Transverse colon (tissue), 4 donors: ENCODE results near the gene RIC1. TPM values are rescaled to one million over a fixed set of nuclear protein-coding genes. Genes with fewer than 3 reads are reported as not detected.

Experiments
- DNase-seq: peaks from one replicate; pipeline ENCODE4 v3.0.0-alpha.2; 2019
- H3K27ac ChIP-seq, 4 donors: fragments of 200-600 bp; sonication (generic); 2 replicates each; pipeline ENCODE4 v1.5.1; 2016 to 2018; ENCODE audit warnings: inconsistent platforms in 4 of 4
- H3K27me3 ChIP-seq: fragments of 200-600 bp; sonication (generic); 2 replicates; pipeline ENCODE4 v1.5.1; 2017; ENCODE audit warnings: inconsistent platforms
- H3K36me3 ChIP-seq, 4 donors: fragments of 200-600 bp; sonication (generic); 2 replicates each; pipeline ENCODE4 v1.5.1; 2017 to 2019; ENCODE audit warnings: inconsistent platforms in 4 of 4
- H3K4me1 ChIP-seq, 4 donors: fragments of 200-600 bp; sonication (generic); 2 replicates each; pipeline ENCODE4 v1.5.1; 2017 to 2020; ENCODE audit warnings: inconsistent platforms in 4 of 4
- H3K4me3 ChIP-seq, 4 donors: fragments of 200-600 bp; sonication (generic); 1 replicate in 1 of 4; 2 replicates in 3 of 4; pipeline versions ENCODE4 v1.5.1 to v1.6.1; 2017 to 2019; ENCODE audit warnings: inconsistent platforms in 4 of 4
- H3K9me3 ChIP-seq, 2 donors: fragments of 200-600 bp; sonication (generic); 2 replicates each; pipeline ENCODE4 v1.5.1; 2017 to 2019; ENCODE audit warnings: inconsistent platforms in 2 of 2
- CTCF ChIP-seq, 5 experiments: fragments of 200-600 bp in 3 of 5; fragments of 450-650 bp in 2 of 5; sonication (generic) in 3 of 5; IDR thresholded peaks; 1 replicate in 2 of 5; 2 replicates in 3 of 5; pipeline ENCODE4 v1.5.1; 2016 to 2017; ENCODE audit warnings: antibody characterized with exemption in 5 of 5, inconsistent platforms in 3 of 5, mild to moderate bottlenecking in 2 of 5, moderate library complexity in 1 of 5
- EP300 ChIP-seq: sonication (generic); formaldehyde crosslinking; IDR thresholded peaks from one replicate; pipeline ENCODE4 v1.6.1; 2017; ENCODE audit warnings: antibody characterized with exemption, low read depth
- POLR2A ChIP-seq: fragments of 450-650 bp; IDR thresholded peaks from one replicate; pipeline ENCODE4 v1.6.1; 2016; ENCODE audit warnings: antibody characterized with exemption, mild to moderate bottlenecking, moderate library complexity
- POLR2AphosphoS5 ChIP-seq, 3 donors: sonication (generic); formaldehyde crosslinking; IDR thresholded peaks; one replicate each; pipeline ENCODE4 v1.6.1; 2016; ENCODE audit warnings: antibody characterized with exemption in 3 of 3
- WGBS, 2 donors: methylation state at CpG; one replicate each; pipeline ENCODE4 v1.1.5; 2018; ENCODE audit warnings: low coverage in 1 of 2; 5-methylcytosine and 5-hydroxymethylcytosine counted together
- in situ Hi-C, 4 donors: fragments of 200-750 bp; cut with MboI; loops; one replicate each; pipeline versions ENCODE4 v1.15.0 to v1.15.1; 2017; ENCODE audit warnings: low sequenced_read_pairs in 3 of 4, low pct_ligation_motif_present in 1 of 4, low pct_unique_long_range_greater_than_20kb in 1 of 4
- intact Hi-C: fragments of 100-400 bp; cut with DNase I; formaldehyde crosslinking; loops from one replicate; pipeline ENCODE4 v1.15.1; 2023; ENCODE audit warnings: low total_unique reads
- total RNA-seq, 4 donors: library from RNA; depleted of rRNA; stranded (reverse); fragments of >200 nt; gene quantifications; one replicate each; pipeline ENCODE4 v1.1.0, GENCODE V29; 2016

Gene RIC1
- total RNA-seq, 4 donors from 2014 or later, result 22.5 to 93.9 (median 42.8) TPM

- DNase-seq, result no peak
- in situ Hi-C loops (no loop called here), intact Hi-C loops (no loop called here)
- Histone ChIP-seq H3K36me3 (peaks cover 0 to 34% (median 9%) of the 10 kb centered on the region in 4 donors), H3K27ac (no peak overlapping the region), H3K27me3 (no peaks in the 10 kb centered on the region), H3K4me1 (peaks cover 0 to 6% (median 0%) of the 10 kb centered on the region in 4 donors), H3K4me3 (no peak overlapping the region), H3K9me3 (no peaks in the 10 kb centered on the region)
- WGBS, 2 donors, result 89 to 93% methylated on average over 6 of the region's 6 CpGs
- TF ChIP-seq POLR2A, result no peak
- no peak for TF ChIP-seq EP300
- no peak for TF ChIP-seq POLR2AphosphoS5 (IDR thresholded peaks at IDR 0.05)
- no peak for TF ChIP-seq CTCF (IDR thresholded peaks at IDR 0.05)
These were observed 190.3 kb downstream of the RIC1 start for GRCh38 chr9:5819174-5819573.

GRCh38 chr9:5820425-5820824 is 191.5 kb downstream of the RIC1 start:
- 91 to 100% methylated on average over 1 of the region's 1 CpG for WGBS, 2 donors
- Histone ChIP-seq H3K36me3 (peaks cover 0 to 41% (median 10%) of the 10 kb centered on the region in 4 donors), H3K4me3 (no peak overlapping the region), H3K27ac (no peak overlapping the region), H3K27me3 (no peaks in the 10 kb centered on the region), H3K4me1 (peaks cover 0 to 3% (median 0%) of the 10 kb centered on the region in 4 donors), H3K9me3 (no peaks in the 10 kb centered on the region)
- in situ Hi-C loops, result no loop called here
- TF ChIP-seq EP300 (no peak), POLR2AphosphoS5 (IDR thresholded peaks at IDR 0.05) (no peak), POLR2A (no peak), CTCF (IDR thresholded peaks at IDR 0.05) (no peak)
- intact Hi-C loops, result no loop called here
- no peak for DNase-seq

- H3K27me3 ChIP-seq, result no peaks in the 10 kb centered on the region
- H3K9me3 ChIP-seq, result no peaks in the 10 kb centered on the region
- DNase-seq, result no peak
- peaks cover 0 to 38% (median 10%) of the 10 kb centered on the region in 4 donors for H3K36me3 ChIP-seq
- no peak overlapping the region for H3K27ac ChIP-seq
- H3K4me3 ChIP-seq, result no peak overlapping the region
- 78 to 88% methylated on average over 1 of the region's 1 CpG for WGBS, 2 donors
- in situ Hi-C loops, result no loop called here
- TF ChIP-seq CTCF (IDR thresholded peaks at IDR 0.05), result no peak
- TF ChIP-seq EP300, result no peak
- TF ChIP-seq POLR2A, result no peak
- TF ChIP-seq POLR2AphosphoS5 (IDR thresholded peaks at IDR 0.05), result no peak
- intact Hi-C loops, result no loop called here
- H3K4me1 ChIP-seq, result peaks cover 0 to 12% (median 6%) of the 10 kb centered on the region in 4 donors
These were observed 196.3 kb downstream of the RIC1 start for GRCh38 chr9:5825223-5825622.

Other genes with a start within 250 kb of the RIC1 start
- 10 to 100 TPM in 2 of 4 donors, 1 to 10 TPM in 2; 1.6 to 58.3 (median 16.5) TPM for gene PLGRKT, start 191.2 kb upstream of the RIC1 start, total RNA-seq
- gene CD274, start 178.6 kb upstream of the RIC1 start, total RNA-seq, result 1 to 10 TPM in 2 of 4 donors, under 1 TPM in 1, not detected in 1; 0.80 to 2.9 (median 1.2) TPM
- under 1 TPM in 2 of 4 donors, not detected in 2; 0.27 to 0.64 TPM for gene PDCD1LG2, start 118.6 kb upstream of the RIC1 start, total RNA-seq
- 10 to 100 TPM; 33.3 to 46.2 (median 34.8) TPM for gene ERMP1, start 204.0 kb downstream of the RIC1 start, total RNA-seq